T-helper 2 cell treated with Interferon-gamma antibody and Interleukin-4, amounts not matched to agents 100 ng/mL and 5 ng/mL, for 36 hours (primary cell): Measurements from ENCODE around the gene PTPRD. TPM values are rescaled to one million over a fixed set of nuclear protein-coding genes. Genes with fewer than 3 reads are reported as not detected.
"Not testable (repeated sequence)": the region's sequence is repeated elsewhere in the genome, so short reads cannot be mapped to it uniquely, and the experiment has no call there.

ENCODE experiments used
- intact Hi-C: fragments of 100-400 bp; cut with micrococcal nuclease; formaldehyde crosslinking; loops from one replicate; pipeline ENCODE4 v1.15.1; 2023
- total RNA-seq: library from RNA; stranded (reverse); gene quantifications from 2 replicates; pipeline ENCODE4 v1.2.3, GENCODE V29; 2022

Gene PTPRD
- total RNA-seq, 1 donor from 2014 or later: not detected

DNA sequence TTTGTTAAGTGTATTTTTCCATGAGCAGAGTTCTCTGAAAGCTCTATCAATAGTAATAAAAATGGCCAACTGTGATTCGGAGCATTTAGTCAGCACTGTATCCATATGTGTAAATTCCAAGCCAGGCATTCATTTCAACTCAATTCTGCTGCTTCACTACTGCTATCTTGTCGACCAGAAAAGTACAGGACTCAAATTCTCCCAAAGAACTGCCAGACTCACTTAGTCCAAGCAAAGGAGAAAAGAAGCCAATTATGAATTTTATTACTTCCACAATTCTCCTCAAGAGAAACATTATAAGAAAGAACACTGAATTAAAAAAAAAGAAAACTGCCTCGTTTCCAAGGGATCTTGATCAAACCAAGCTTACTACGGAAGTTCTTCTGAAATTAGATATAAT is 1906.9 kb downstream of the PTPRD start:
- intact Hi-C loops: no loop called here

DNA sequence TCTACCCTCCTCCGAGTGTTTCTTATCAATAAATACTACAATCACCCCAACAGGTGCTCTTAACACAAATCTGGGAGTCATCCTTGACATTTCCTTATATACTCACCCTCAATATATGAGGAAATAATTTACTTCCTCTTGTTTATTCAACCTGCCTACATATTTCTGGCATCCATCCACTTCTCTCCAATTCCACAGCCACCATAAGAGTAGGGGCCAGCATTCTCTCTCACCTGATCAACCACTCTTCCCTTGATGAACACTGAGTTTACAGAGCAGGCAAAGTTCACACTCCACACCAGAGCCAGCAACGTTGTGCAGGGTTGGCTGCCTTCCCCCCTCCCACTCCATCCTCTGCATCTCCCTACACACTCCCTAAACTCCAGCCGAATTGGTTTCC is 1908.9 kb downstream of the PTPRD start:
- intact Hi-C loops: no loop called here

DNA sequence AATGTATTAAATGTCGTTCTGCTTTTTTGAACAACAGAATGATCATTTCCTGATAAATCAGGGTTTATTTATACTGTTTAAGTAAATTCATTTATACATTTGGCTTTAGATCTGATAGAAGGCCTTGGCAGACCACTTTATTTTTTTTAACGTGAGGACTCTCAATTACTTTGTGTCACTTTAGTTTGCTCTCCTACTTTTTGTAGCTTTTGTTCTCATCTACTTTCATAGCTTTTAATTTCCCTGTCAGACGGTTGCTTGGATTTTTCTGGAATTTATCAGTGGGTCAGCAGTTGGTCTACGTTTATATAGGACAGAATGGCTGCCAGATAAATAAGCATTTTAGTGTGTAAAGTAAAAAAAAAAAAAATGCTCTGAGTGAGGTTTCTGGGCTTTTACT is 1910.9 kb downstream of the PTPRD start:
- intact Hi-C loops: no loop called here

DNA sequence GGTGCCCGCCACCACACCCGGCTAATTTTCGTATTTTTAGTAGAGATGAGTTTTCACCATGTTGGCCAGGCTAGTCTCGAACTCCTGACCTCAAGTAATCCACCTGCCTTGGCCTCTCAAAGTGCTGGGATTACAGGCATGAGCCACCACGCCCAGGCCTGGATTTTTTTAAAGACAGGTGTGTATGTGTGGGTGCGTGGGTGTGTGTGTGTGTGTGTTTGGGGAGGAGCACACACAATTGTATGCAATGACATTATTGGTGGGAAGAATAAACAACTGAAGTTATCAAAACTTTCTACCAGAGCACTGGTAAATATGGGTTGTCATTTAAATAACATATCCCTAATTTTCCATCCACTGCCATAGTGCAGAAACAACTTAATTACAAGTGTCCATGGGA is 1915.2 kb downstream of the PTPRD start:
- intact Hi-C loops: not testable (repeated sequence)

DNA sequence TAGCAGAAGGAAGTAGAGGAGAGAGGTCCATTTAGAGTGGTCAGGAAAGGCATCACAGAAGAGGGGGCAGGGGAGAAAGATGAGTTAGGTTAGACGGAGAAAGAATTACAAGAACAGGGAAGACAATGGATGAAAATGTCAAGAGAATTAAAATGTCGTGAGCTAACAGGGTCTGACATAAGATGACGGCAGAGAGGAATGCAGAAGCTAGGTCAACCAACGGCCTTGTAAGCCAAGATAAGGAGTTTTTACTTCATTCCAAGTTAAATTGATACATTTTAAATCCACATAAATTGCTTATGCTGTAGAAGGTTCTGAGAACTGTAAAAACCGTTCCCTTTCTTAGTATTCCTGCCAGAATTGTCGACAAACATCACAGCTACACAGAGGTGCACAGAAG is 1916.3 kb downstream of the PTPRD start:
- intact Hi-C loops: no loop called here

DNA sequence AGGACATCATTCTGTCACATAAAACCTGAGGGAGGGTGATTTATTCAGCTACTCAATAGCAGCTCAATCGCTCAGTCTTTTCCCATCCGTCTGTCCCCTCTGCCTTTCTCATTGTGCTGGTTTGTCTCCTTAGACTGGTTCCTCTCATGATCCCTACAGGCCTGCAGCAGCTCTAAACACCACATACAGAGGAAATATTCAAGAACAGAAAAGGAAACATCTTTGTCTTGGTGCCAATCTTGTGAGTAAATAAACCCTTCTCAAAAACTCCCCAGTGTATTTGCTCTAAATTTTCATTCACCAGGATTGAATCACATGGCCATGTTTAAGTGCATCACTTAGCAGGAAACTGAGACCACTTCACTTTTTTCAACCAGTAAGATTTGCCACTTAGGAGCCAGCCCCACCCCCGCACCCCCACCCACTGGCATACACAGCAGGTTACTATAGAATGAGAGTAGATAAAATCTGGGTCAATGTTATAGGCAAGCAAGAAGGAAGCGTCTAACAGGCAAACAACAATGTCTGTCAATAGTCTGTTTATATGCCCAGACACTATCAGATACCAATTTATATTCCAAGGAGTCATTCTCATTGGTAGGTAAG is 1917.7 kb downstream of the PTPRD start:
- intact Hi-C loops: no loop called here

DNA sequence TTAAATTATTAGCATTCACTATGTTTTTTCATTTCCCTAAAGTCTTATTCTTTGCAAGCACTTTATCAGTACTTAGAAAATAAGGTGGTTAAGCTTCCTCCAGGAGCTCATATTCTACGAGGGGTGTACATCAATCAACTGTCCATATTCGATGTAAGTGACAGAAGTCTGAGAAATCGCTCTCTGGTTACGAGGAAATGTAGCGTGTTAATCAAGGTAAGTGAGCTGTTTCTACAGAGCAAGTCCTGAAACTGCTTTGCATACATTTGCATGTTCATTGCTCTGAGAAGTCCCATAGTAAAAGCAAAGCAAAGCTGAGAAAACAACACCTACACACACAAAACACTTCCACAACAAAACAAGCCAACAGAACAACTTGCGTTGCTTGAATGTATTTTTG is 1919.3 kb downstream of the PTPRD start:
- intact Hi-C loops: no loop called here

DNA sequence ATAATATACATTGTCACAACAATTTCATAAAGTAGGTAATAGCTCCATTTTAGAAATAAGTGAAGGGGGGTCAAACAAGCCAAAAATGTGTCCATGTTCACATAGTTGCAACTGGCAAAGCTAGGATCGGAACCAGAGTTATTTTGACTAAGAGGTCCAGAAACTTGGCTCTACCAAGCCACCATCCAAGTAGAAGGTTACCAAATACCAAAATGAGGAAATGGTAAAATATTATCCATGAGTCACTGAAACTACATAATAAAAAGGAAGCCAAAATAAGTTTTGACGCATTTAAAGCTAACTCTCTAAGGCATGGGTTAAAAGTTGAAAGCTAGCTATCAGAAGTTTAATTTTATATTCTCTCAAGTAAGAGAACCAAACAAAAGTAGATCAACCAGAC is 1926.3 kb downstream of the PTPRD start:
- intact Hi-C loops: no loop called here

DNA sequence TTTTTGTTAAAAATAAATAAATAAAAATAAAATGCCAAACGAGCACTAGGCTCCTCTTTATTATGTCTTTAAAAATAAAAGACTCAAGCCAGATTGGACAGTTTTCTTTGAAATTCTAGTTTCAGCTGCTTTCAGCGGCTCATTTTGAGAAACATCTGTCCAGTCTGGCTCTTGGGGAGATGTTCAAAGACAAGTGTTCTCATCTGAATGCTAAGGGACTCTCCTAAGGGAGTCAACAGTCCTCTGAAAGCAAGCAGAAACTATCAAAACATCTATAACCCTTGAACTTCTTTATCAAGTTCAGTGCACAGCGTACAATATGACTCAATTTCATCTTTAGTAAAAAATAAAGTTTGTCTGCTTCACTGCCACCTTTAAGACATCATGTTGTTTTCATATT is 1927.0 kb downstream of the PTPRD start:
- intact Hi-C loops: no loop called here

DNA sequence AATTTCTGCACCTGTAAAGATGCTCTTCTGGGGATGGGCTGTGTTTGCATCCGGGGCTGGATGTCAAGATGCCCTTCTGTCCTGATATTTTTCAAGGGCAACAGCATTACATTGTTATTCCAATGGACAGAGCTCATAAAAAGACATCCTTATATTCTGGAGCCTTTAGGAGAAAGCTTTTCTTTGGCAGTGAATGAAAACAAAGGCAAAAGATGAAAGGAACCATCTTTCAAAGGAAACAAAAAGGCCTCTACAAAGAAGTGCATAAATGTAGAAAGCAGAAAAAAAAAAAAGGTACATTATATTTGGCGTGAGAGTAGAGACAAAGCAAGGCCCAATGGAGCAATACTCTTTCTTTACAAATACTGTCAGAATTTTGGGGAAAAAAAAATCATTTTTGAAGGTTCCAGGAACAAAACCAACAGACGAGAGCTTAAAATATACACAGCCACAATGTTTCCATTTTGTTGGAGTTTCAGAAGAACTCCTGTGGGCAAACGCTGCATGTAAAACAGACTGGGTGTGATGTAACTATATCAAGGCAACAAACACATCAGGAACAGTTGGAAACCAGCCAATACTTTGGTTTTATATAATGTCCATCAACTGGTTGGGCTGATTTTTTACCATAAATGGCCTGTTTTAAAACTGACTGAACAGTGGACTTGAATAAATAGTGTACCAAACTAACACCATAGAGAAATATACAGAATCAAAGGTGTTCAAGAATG is 1927.7 kb downstream of the PTPRD start:
- intact Hi-C loops: no loop called here

DNA sequence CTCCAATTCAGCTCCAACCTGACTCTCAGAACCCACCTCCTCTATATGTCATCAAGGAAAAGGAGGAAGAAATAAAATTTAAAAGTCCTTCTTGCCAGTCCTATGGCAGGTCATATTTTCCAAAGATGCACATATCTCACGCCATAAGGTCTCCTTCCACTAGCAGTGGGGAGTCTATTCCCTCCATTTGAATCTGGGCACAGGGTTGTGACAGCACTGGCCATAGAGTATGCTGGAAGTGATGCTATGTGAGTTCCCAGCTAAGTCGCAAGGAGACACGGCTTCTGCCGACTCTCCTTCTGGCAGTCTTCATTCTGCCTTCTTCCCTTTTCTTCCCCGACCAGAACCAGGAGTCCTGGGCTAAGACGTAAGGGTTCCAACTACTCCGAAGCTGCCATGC is 1929.3 kb downstream of the PTPRD start:
- intact Hi-C loops: no loop called here

DNA sequence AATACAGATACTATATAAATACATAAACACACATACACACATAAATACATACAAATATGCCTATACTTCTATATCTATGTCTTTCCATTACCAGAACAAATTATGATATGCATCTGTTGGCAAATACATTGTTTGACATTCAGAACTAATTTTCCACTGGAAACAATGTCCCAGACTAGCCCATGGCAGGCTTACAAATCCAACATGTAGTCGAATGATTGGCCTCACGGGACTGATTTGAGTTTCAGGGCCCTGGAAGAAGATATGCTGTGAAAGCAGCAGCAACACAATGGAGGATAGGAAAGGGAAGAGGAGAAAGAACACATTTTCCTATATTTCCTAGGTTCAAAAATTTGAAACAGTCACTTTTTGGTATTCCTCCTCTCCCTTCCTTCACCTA is 1932.1 kb downstream of the PTPRD start:
- intact Hi-C loops: no loop called here

DNA sequence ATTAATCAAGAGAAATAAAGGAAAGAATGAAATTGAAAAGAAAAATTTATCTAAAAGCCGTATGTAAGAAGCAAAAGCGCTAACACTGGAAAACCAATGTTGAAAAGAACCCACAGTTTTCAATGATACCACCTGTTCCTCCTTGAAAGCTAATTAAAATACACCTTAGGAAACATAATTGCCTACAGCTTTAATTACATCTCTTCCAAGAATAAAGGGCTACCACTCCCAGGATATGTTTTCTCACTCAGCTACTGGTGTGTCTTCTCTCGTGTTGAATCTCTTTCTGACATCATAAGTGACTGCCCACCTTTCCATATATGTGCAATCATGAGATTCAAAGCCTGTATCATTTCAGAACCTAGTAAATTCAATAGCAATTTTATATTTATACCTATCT is 1932.6 kb downstream of the PTPRD start:
- intact Hi-C loops: no loop called here

DNA sequence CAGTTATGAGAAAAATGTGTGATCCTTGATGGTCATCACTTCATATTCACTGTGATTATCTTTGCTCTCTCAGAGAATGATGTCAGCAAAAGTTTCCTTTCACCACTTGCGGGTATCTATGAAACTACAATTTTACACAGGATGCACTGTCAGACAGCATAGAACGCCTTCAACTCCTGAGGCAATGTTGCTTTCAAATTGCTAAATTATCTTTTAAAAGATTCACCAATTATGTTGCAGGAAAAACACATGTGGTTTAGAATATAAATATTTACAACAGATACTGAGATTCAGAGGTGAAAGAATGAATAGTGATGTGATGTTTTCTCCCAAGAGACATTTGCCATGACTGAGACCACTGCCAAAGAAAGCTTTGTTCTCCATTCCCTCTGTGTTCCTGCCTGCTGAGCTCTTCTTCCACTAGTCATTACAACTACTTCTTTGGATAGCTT is 1933.4 kb downstream of the PTPRD start:
- intact Hi-C loops: no loop called here

DNA sequence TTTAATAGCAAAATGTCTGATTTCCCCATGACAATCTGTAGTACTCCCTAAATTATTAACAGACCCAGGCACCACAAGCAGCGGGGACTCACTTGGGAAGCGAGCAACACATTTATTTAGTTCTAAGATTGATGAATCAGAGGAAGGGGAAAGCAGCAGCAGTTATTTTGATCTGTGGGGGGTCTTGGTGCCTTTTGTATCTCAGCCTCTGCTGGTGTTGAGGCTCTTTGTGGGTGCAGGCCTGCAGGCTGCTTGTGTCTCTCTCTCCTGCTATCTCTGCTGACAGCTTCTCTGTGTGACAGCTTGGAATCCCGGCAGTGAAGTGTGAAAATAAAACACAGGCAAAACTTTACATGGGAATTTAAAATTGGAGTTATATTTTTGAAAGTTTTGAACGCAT is 1935.1 kb downstream of the PTPRD start:
- intact Hi-C loops: no loop called here

DNA sequence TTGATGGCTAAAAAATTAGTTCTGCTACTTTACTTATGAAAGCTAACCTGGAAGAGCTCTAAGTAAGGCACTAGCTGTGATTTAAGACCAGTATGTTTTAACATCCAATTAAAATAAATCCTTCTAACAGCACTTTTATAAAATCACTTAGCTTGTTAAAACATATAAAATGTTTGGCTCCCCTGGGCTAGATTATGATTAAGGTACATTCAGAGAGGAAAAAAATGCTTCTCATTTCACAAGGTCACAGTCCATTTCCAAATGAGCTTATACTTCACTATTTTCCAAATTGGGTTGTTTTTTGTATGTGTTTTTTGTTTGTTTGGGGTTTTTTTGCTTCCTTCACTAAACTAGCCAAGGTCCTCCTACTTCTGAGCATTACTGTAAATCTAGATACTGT is 1938.3 kb downstream of the PTPRD start:
- intact Hi-C loops: no loop called here

DNA sequence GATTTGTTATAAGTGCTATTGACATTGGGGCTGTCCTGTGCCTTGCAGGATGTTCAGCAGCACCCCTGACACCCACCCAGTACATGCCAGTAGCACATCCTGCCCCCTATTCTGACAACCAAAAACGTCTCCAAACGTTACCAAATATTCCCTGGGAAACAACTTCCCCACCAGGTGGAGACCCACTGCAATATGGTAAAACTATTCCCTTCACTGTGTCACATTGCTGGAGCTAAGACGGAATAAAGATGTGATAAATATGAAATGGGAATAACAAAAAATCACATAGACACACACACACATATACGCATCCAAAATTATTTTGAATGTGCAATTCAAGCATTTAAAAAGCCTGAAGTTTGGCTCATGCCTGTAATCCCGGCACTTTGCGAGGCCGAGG is 1939.0 kb downstream of the PTPRD start:
- intact Hi-C loops: no loop called here

DNA sequence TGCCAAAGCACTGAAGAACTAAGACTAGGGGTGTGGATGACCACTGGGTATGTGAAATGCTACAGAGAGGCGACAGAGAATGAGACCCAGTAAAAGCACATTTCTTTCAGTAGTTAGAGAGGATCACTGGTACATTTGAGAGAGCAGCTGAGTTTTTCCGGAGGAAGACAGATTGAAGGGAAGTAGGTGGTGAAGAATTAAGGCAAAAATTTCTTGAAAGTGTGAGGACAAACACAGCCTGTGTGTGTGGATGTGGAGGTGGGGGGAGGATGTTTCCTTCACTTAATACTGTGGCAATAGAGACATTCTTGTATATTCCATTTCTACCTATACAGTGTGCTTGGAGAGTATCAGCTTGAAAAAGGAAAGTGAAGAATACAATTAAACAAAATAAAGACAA is 1942.1 kb downstream of the PTPRD start:
- intact Hi-C loops: no loop called here

DNA sequence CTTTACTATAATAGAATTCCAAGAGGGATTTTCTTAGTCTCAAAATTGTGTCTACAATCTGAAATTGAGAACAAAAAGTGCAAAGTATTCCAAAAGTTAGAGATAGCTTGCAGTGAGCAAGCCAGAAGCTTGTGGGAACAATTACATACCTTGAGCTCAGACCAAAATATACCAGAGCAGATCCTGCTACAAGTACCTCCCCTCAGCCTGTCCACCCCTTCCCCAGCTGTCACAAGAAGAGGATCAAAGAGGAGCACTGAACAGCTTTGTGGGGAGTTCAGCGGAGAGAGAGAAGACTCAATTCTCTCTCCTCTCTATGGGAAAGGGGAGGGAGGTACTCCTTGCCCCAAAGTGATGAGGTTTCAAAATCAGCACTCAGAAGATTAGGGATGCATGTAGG is 1944.1 kb downstream of the PTPRD start:
- intact Hi-C loops: no loop called here

DNA sequence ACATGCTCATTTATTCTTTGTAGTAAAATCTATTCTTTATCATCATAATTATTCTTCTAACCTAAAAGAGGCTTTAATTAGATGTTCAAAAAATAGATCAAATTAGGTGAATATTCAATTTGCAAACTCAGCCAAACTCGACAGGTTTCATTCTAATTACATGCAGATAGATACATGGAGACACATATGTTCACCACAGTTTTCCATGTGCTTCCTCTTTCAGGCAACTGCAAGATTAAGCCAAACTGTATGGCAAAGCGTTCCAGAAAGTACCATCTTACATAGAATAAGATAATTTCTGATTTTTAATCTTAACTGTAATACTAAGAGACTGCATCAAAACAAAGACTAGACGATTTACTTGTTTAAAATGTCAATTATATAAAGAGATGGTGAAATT is 1944.6 kb downstream of the PTPRD start:
- intact Hi-C loops: no loop called here

DNA sequence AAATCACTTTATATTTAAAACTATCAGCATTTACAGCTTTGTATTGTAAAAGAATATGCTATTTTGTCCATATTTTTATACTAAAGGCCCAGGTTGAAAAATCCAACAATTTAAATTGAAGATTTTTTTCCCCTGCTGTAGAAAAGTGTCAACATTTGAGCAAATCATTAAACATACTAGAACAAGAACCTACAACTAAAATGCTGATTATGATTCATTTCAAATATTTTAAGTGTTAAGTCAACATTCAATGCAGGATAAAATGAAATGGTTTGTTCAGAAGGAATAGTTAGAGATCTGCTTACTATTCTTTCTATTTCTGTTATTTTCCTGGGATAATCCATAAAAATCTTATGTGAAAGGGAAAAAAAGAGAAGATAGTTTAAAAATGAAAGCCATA is 1946.7 kb downstream of the PTPRD start:
- intact Hi-C loops: no loop called here

DNA sequence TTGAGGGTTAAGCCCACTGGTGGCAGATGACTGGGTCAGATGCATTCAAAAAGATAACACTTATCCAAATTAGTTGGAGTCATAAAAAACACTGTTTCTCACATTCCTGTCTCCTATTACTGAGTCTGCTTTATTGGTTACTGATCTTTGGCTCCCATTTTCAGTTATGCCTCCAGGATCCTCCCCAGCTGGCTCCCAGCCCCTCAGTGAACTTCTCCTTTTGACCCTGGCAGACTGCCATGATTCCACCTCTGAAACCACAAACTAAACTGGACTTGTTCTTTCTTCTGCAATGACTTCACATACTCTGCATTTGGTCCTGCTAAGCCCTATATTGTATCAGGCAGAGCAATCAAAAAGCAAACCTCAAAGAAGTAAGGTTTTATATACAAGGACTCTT is 1952.4 kb downstream of the PTPRD start:
- intact Hi-C loops: no loop called here

DNA sequence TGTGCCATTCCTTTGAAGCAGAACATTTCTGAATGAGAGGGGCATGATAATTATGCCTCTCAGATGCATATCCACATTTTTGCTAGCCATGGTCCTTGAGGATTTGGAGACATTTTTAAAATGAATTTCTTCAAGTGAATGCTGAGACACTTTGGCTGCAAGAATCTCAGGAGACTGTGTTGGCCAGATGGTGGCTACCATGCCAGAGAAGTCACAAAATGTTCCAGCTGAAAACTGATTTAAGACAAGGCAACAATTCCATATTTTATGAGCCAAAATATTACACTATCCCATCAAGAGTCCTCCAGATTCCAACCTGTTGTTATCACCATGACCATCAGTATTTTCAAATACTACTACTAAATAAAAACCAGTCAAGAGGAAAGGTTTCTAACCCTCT is 1953.7 kb downstream of the PTPRD start:
- intact Hi-C loops: no loop called here
